Esophagus squamous epithelium (tissue), 5 donors: ENCODE data around the gene HIRIP3. TPM values are rescaled to one million over a fixed set of nuclear protein-coding genes. Genes with fewer than 3 reads are reported as not detected.

Experiments
- DNase-seq: peaks from one replicate; lab custom pipeline; 2025; lab: John Stamatoyannopoulos, UW
- H3K27ac ChIP-seq, 4 donors: fragments of 200-600 bp; sonication (generic); one replicate each; pipeline ENCODE4 v1.5.1; 2016 to 2019; ENCODE audit warnings: mild to moderate bottlenecking in 1 of 4
- H3K27me3 ChIP-seq, 4 donors: fragments of 200-600 bp; sonication (generic); 1 replicate in 3 of 4; 2 replicates in 1 of 4; pipeline versions ENCODE4 v1.5.1 to v1.6.0; 2017 to 2021; ENCODE audit warnings: antibody characterized with exemption in 1 of 4
- H3K36me3 ChIP-seq, 3 donors: fragments of 200-600 bp; sonication (generic); one replicate each; pipeline ENCODE4 v1.5.1; 2016 to 2019
- H3K4me1 ChIP-seq, 3 donors: fragments of 200-600 bp; sonication (generic); one replicate each; pipeline ENCODE4 v1.5.1; 2017 to 2019
- H3K4me3 ChIP-seq, 4 donors: fragments of 200-600 bp; sonication (generic); 1 replicate in 3 of 4; 2 replicates in 1 of 4; pipeline ENCODE4 v1.5.1; 2016 to 2019; ENCODE audit warnings: mild to moderate bottlenecking in 2 of 4, moderate library complexity in 1 of 4
- H3K9me3 ChIP-seq, 3 donors: fragments of 200-600 bp; sonication (generic); one replicate each; pipeline ENCODE4 v1.5.1; 2016 to 2019
- POLR2A ChIP-seq, 4 donors: fragments of 450-650 bp; IDR thresholded peaks; one replicate each; pipeline ENCODE4 v1.6.1; 2017; ENCODE audit warnings: antibody characterized with exemption in 4 of 4, mild to moderate bottlenecking in 4 of 4, moderate library complexity in 3 of 4
- WGBS, 2 donors: methylation state at CpG; one replicate each; pipeline ENCODE4 v1.1.5; 2018; 5-methylcytosine and 5-hydroxymethylcytosine counted together
- intact Hi-C: fragments of 100-400 bp; cut with DNase I; formaldehyde crosslinking; loops from one replicate; pipeline ENCODE4 v1.15.0; 2022
- total RNA-seq, 4 donors: library from RNA; depleted of rRNA; stranded (reverse); fragments of >200 nt; gene quantifications; one replicate each; pipeline ENCODE4 v1.1.0, GENCODE V29; 2016
- TF ChIP-seq, protein P1 (sequence below), 6 experiments: fragments of 450-650 bp in 4 of 6; fragments of 200-600 bp in 2 of 6; sonication (generic) in 2 of 6; IDR thresholded peaks; one replicate each; pipeline ENCODE4 v1.5.1; 2016 to 2019; ENCODE audit warnings: antibody characterized with exemption in 6 of 6, mild to moderate bottlenecking in 4 of 6, moderate library complexity in 4 of 6
- donor health status: DM: yes; HTN: yes; CAD: no.

The HIRIP3 gene
- total RNA-seq, 4 donors from 2014 or later, result 5.1 to 12.8 (median 9.7) TPM

DNA sequence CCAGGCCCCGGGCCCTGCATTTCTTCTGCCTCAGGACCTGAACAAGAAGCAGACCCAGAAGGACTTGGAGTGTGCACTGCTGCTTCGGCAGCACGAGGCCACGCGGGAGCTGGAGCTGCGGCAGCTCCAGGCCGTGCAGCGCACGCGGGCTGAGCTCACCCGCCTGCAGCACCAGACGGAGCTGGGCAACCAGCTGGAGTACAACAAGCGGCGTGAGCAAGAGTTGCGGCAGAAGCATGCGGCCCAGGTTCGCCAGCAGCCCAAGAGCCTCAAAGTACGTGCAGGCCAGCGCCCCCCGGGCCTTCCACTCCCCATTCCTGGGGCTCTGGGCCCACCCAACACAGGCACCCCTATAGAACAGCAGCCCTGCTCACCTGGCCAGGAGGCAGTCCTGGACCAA lies 9.2 kb downstream of the HIRIP3 start:
- TF ChIP-seq, protein P1, sequence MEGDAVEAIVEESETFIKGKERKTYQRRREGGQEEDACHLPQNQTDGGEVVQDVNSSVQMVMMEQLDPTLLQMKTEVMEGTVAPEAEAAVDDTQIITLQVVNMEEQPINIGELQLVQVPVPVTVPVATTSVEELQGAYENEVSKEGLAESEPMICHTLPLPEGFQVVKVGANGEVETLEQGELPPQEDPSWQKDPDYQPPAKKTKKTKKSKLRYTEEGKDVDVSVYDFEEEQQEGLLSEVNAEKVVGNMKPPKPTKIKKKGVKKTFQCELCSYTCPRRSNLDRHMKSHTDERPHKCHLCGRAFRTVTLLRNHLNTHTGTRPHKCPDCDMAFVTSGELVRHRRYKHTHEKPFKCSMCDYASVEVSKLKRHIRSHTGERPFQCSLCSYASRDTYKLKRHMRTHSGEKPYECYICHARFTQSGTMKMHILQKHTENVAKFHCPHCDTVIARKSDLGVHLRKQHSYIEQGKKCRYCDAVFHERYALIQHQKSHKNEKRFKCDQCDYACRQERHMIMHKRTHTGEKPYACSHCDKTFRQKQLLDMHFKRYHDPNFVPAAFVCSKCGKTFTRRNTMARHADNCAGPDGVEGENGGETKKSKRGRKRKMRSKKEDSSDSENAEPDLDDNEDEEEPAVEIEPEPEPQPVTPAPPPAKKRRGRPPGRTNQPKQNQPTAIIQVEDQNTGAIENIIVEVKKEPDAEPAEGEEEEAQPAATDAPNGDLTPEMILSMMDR (IDR thresholded peaks at IDR 0.05), result no peak
- peaks cover 63 to 100% (median 86%) of the 10 kb centered on the region in 3 donors for H3K36me3 ChIP-seq
- 99 to 100% methylated on average over 2 to 11 of the region's 20 CpGs for WGBS, 2 donors
- no peak for DNase-seq
- intact Hi-C loops, result no loop called here
- no peak overlapping the region for H3K27ac ChIP-seq
- H3K27me3 ChIP-seq, result no peaks in the 10 kb centered on the region
- H3K9me3 ChIP-seq, result no peaks in the 10 kb centered on the region
- H3K4me3 ChIP-seq, result no peak overlapping the region
- no peaks in the 10 kb centered on the region for H3K4me1 ChIP-seq

DNA sequence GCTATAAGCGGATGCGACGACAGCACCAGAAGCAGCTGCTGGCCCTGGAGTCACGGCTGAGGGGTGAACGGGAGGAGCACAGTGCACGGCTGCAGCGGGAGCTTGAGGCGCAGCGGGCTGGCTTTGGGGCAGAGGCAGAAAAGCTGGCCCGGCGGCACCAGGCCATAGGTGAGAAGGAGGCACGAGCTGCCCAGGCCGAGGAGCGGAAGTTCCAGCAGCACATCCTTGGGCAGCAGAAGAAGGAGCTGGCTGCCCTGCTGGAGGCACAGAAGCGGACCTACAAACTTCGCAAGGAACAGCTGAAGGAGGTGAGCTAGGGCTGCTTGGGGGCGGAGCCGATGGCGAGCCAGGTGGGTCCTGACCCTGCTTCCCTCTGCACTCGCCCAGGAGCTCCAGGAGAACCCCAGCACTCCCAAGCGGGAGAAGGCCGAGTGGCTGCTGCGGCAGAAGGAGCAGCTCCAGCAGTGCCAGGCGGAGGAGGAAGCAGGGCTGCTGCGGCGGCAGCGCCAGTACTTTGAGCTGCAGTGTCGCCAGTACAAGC lies 10.1 kb downstream of the HIRIP3 start:
- TF ChIP-seq, protein P1 (IDR thresholded peaks at IDR 0.05), result no peak
- no peak for TF ChIP-seq POLR2A (IDR thresholded peaks at IDR 0.05)
- no peak overlapping the region for H3K27ac ChIP-seq
- H3K9me3 ChIP-seq, result no peaks in the 10 kb centered on the region
- H3K27me3 ChIP-seq, result no peaks in the 10 kb centered on the region
- intact Hi-C loops, result no loop called here
- peaks cover 63 to 100% (median 85%) of the 10 kb centered on the region in 3 donors for H3K36me3 ChIP-seq
- WGBS, 2 donors, result 94 to 98% methylated on average over 14 to 21 of the region's 28 CpGs
- no peaks in the 10 kb centered on the region for H3K4me1 ChIP-seq
- no peak for DNase-seq
- no peak overlapping the region for H3K4me3 ChIP-seq

DNA sequence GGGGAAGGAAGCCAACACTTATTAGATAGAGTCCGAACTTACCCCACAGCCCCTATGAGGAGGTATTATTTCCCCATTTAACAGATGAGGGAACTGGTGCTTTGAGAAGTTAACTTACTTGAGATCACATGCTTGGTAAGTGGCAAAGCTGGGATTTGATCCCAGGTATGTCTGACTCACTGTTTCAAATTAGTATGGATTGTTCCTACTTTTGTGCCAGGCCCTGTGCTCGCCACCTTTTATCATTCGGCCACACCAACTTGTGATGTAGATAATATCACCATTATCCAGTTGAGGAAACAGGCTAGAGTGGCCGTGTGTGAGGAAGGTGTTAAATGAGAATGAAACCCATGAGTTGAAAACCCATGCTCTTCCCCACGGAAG lies 10.7 kb downstream of the HIRIP3 start:
- H3K36me3 ChIP-seq, result peaks cover 66 to 100% (median 89%) of the 10 kb centered on the region in 3 donors
- intact Hi-C loops, result no loop called here
- H3K27me3 ChIP-seq, result no peaks in the 10 kb centered on the region
- no peak for TF ChIP-seq POLR2A (IDR thresholded peaks at IDR 0.05)
- TF ChIP-seq, protein P1 (IDR thresholded peaks at IDR 0.05), result no peak
- no peak overlapping the region for H3K4me3 ChIP-seq
- no peak overlapping the region for H3K27ac ChIP-seq
- H3K4me1 ChIP-seq, result no peaks in the 10 kb centered on the region
- DNase-seq, result no peak
- WGBS, 2 donors, result 85 to 94% methylated on average over 5 of the region's 5 CpGs
- no peaks in the 10 kb centered on the region for H3K9me3 ChIP-seq

DNA sequence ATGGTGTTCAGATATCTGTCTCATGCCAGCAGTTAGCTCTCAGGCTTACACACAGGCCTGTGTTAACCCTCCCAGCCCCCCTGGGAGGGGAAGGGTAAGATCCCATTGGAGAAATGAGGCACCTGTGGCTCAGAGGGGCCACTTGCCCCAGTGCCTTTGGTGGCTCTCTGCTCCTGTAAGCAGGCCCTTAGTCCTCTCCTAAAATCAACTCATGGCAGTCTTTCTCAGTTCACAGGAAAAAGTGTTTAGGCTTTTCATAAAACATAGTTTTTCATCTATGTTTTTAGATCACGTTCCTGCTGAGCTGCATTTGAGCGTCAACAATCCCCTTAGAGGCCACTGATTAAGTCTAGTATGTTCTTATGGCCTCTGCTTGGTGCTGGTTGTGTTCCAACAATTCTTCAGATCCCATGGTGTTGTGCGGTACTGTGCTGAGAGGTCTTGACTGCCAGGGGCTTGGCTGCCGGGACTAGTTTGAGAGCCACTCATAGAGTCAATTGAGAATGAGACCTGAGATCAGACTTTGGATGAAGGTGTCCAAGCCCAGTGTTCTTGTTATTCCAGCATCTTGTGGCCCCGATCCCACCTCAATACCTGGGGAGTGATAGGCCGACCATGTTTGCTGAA lies 11.2 kb downstream of the HIRIP3 start:
- no peak for TF ChIP-seq POLR2A (IDR thresholded peaks at IDR 0.05)
- TF ChIP-seq, protein P1 (IDR thresholded peaks at IDR 0.05), result no peak
- H3K27me3 ChIP-seq, result no peaks in the 10 kb centered on the region
- H3K27ac ChIP-seq, result no peak overlapping the region
- intact Hi-C loops, result no loop called here
- no peak overlapping the region for H3K4me3 ChIP-seq
- no peak for DNase-seq
- WGBS, 2 donors, result 81 to 87% methylated on average over 5 to 6 of the region's 6 CpGs
- H3K36me3 ChIP-seq, result peaks cover 71 to 100% (median 91%) of the 10 kb centered on the region in 3 donors
- H3K9me3 ChIP-seq, result no peaks in the 10 kb centered on the region
- H3K4me1 ChIP-seq, result no peaks in the 10 kb centered on the region

DNA sequence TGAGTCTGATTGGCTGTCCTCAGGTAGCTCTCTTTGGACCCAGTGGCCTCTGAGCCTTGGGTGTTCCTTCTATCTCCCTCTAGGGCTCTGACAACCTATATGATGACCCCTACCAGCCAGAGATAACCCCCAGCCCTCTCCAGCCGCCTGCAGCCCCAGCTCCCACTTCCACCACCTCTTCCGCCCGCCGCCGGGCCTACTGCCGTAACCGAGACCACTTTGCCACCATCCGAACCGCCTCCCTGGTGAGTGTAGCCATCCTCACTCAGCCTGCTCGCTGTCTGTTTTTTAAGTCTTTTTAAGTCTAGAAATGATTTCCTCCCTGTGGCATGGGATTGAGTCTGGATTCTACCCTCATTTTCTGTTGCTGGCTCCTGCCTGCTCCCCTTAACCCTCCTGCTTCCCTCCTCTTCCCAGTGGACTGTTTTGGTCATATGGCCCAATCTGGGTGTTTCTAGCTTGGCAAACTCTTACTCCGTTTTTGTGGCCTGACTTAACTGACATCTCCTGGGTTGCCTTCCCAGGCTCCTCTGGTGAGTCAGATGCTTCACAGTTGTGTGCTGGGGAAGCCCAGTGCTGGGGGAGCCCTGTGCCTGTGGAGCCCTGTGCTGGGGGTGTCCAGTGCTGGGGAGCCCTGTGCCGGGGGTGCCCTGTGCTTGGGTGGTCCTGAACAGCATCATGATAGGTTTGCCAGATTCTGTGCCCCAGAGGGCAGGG lies 11.8 kb downstream of the HIRIP3 start:
- intact Hi-C loops, result no loop called here
- WGBS, 2 donors, result 86 to 88% methylated on average over 11 of the region's 12 CpGs
- H3K9me3 ChIP-seq, result no peaks in the 10 kb centered on the region
- peaks cover 0 to 4% (median 0%) of the 10 kb centered on the region in 3 donors for H3K4me1 ChIP-seq
- no peaks in the 10 kb centered on the region for H3K27me3 ChIP-seq
- no peak for TF ChIP-seq POLR2A (IDR thresholded peaks at IDR 0.05)
- TF ChIP-seq, protein P1 (IDR thresholded peaks at IDR 0.05), result no peak
- H3K4me3 ChIP-seq, result no peak overlapping the region
- no peak overlapping the region for H3K27ac ChIP-seq
- H3K36me3 ChIP-seq, result peaks cover 75 to 100% (median 93%) of the 10 kb centered on the region in 3 donors
- DNase-seq, result no peak
